Loucy (cell line): ENCODE results near the gene KLRK1.
"Not testable (repeated sequence)": the region's sequence is repeated elsewhere in the genome, so short reads cannot be mapped to it uniquely, and the experiment has no call there.

Source experiments
- H2AFZ ChIP-seq: fragments of 200-600 bp; sonication (generic); 2 replicates; pipeline ENCODE4 v1.6.0; 2016; ENCODE audit warnings: antibody characterized with exemption, mild to moderate bottlenecking, low read length, moderate library complexity
- H3F3A ChIP-seq: fragments of 200-600 bp; 2 replicates; pipeline ENCODE4 v1.6.0; 2016; ENCODE audit warnings: antibody characterized with exemption, low read depth, mild to moderate bottlenecking
- H3K27me3 ChIP-seq: fragments of 200-600 bp; sonication (generic); 2 replicates; pipeline ENCODE4 v1.6.1; 2014; ENCODE audit warnings: low read length, mild to moderate bottlenecking; ENCODE audit not compliant: insufficient read depth, poor library complexity, severe bottlenecking
- H3K36me3 ChIP-seq: fragments of 200-600 bp; sonication (generic); 2 replicates; pipeline ENCODE4 v1.6.1; 2016; ENCODE audit warnings: low read length; ENCODE audit not compliant: insufficient read depth
- H3K4me1 ChIP-seq: fragments of 200-600 bp; sonication (generic); 2 replicates; pipeline ENCODE4 v1.5.1; 2014; ENCODE audit warnings: low read length, mild to moderate bottlenecking; ENCODE audit not compliant: insufficient read depth, poor library complexity, severe bottlenecking
- H3K4me2 ChIP-seq: fragments of 200-600 bp; sonication (generic); 2 replicates; pipeline ENCODE4 v1.6.0; 2014; ENCODE audit warnings: antibody characterized with exemption, low read length, low read depth, mild to moderate bottlenecking; ENCODE audit not compliant: poor library complexity, severe bottlenecking
- H3K4me3 ChIP-seq: fragments of 200-600 bp; sonication (generic); 2 replicates; pipeline ENCODE4 v1.5.1; 2014; ENCODE audit warnings: low read length, mild to moderate bottlenecking, mixed read lengths; ENCODE audit not compliant: poor library complexity, severe bottlenecking
- H3K79me2 ChIP-seq: fragments of 200-600 bp; sonication (generic); 2 replicates; pipeline ENCODE4 v1.6.1; 2014; ENCODE audit warnings: low read length; ENCODE audit not compliant: insufficient read depth
- H3K9ac ChIP-seq: fragments of 200-600 bp; sonication (generic); 2 replicates; pipeline ENCODE4 v1.6.0; 2014; ENCODE audit warnings: mild to moderate bottlenecking, low read depth, low read length, moderate library complexity; ENCODE audit not compliant: poor library complexity, severe bottlenecking
- H3K9me2 ChIP-seq: fragments of 200-600 bp; sonication (generic); replicated peaks from 2 replicates; pipeline ENCODE4 v1.6.1; 2016; ENCODE audit warnings: low read depth, low read length, mixed read lengths
- H3K9me3 ChIP-seq: fragments of 200-600 bp; sonication (generic); 2 replicates; pipeline ENCODE4 v1.6.1; 2014; ENCODE audit warnings: mild to moderate bottlenecking, antibody characterized with exemption, low read length, low read depth; ENCODE audit not compliant: insufficient read depth
- H4K20me1 ChIP-seq: fragments of 200-600 bp; sonication (generic); 2 replicates; pipeline ENCODE4 v1.6.0; 2014; ENCODE audit warnings: antibody characterized with exemption, low read length, mild to moderate bottlenecking; ENCODE audit not compliant: insufficient read depth, poor library complexity, severe bottlenecking
- EZH2phosphoT487 ChIP-seq: fragments of 200-600 bp; IDR thresholded peaks from 2 replicates; pipeline ENCODE4 v1.6.1; 2018; ENCODE audit warnings: antibody characterized with exemption, mild to moderate bottlenecking, moderate library complexity, borderline replicate concordance
- TF ChIP-seq, protein P1 (sequence below): fragments of 200-600 bp; sonication (generic); conservative IDR thresholded peaks from 2 replicates; pipeline ENCODE4 v1.5.1; 2014; ENCODE audit warnings: mild to moderate bottlenecking, antibody characterized with exemption, low read length

KLRK1 gene

DNA sequence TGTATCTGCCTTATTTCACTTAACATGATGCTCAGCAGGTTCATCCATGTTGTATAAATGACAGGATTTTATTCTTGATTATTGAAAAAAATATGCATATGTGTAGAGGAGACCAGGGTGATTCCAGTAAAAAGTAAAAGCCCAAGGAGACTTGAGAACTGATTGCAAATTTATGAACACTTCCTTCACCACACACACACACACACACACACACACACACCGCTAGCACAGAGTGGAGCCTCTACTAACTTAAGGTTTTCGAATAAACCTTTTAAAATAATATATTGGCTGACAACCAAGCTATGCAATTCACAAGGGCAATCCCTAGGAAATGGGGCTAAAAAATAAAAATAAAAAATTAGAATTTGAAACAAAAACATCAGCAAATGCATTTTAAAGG lies 8.3 kb upstream of the KLRK1 start:
- Histone ChIP-seq H3K4me3 (no peak overlapping the region), H3K36me3 (no peaks in the 10 kb centered on the region), H3K4me2 (peak overlapping the region; percentile 25), H3K4me1 (peaks cover 36% of the 10 kb centered on the region), H3K9me3 (no peaks in the 10 kb centered on the region), H2AFZ (no peak overlapping the region), H3F3A (no peaks in the 10 kb centered on the region), H3K9me2 (no peaks in the 10 kb centered on the region), H4K20me1 (no peaks in the 10 kb centered on the region), H3K9ac (no peak overlapping the region), H3K79me2 (no peaks in the 10 kb centered on the region), H3K27me3 (no peaks in the 10 kb centered on the region)
- TF ChIP-seq EZH2phosphoT487, result no peak
- TF ChIP-seq, protein P1, sequence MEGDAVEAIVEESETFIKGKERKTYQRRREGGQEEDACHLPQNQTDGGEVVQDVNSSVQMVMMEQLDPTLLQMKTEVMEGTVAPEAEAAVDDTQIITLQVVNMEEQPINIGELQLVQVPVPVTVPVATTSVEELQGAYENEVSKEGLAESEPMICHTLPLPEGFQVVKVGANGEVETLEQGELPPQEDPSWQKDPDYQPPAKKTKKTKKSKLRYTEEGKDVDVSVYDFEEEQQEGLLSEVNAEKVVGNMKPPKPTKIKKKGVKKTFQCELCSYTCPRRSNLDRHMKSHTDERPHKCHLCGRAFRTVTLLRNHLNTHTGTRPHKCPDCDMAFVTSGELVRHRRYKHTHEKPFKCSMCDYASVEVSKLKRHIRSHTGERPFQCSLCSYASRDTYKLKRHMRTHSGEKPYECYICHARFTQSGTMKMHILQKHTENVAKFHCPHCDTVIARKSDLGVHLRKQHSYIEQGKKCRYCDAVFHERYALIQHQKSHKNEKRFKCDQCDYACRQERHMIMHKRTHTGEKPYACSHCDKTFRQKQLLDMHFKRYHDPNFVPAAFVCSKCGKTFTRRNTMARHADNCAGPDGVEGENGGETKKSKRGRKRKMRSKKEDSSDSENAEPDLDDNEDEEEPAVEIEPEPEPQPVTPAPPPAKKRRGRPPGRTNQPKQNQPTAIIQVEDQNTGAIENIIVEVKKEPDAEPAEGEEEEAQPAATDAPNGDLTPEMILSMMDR, result no peak

DNA sequence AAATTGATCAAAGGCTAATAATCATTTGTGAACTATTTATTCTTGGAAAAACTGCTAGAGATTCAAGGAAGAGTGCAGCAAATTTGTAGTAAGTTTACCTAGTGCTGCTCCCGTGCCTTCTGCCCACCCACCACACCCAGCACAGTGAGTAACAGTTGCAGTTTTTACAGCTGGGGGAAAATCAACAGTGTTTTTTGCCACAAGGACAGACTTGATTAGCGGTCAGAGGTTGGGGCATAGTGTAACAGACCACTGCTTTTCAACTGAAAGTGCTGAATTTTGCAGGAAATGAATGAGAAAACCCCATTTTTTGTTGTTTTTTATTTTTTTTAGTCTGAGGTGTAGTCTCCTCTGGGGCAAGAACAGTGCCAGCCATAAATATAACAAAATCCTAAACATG lies 7.5 kb upstream of the KLRK1 start:
- H2AFZ ChIP-seq, result no peak overlapping the region
- no peaks in the 10 kb centered on the region for H3K36me3 ChIP-seq
- H3K4me1 ChIP-seq, result peaks cover 44% of the 10 kb centered on the region
- no peaks in the 10 kb centered on the region for H3K27me3 ChIP-seq
- TF ChIP-seq, protein P1, result no peak
- TF ChIP-seq EZH2phosphoT487, result no peak
- H3K9ac ChIP-seq, result no peak overlapping the region
- H4K20me1 ChIP-seq, result no peaks in the 10 kb centered on the region
- H3K9me2 ChIP-seq, result no peaks in the 10 kb centered on the region
- H3K4me2 ChIP-seq, result peak overlapping the region; percentile 25
- no peaks in the 10 kb centered on the region for H3K79me2 ChIP-seq
- no peaks in the 10 kb centered on the region for H3K9me3 ChIP-seq
- H3F3A ChIP-seq, result no peaks in the 10 kb centered on the region
- no peak overlapping the region for H3K4me3 ChIP-seq

DNA sequence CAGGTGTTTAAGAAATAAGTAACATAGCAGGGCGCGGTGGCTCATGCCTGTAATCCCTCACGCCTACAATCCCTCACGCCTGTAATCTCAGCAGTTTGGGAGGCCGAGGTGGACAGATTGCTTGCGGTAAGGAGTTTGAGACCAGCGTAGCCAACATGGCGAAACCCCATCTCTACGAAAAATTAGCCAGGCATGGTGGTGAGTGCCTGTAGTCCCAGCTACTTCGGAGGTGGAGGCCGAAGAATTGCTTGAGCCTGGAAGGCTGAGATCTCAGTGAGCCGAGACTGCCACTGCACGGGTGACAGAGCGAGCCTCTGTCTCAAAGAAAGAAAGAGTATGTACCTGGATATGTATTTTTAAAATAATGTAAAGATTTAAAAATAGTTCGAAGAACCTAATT lies 6.3 kb upstream of the KLRK1 start:
- H4K20me1 ChIP-seq, H3K9ac ChIP-seq, H3K9me2 ChIP-seq, H3K79me2 ChIP-seq, H3F3A ChIP-seq, H3K9me3 ChIP-seq, H3K4me3 ChIP-seq, H2AFZ ChIP-seq, H3K36me3 ChIP-seq, H3K27me3 ChIP-seq: not testable (repeated sequence)
- Histone ChIP-seq H3K4me2 (peak overlapping the region; percentile 53), H3K4me1 (peaks cover 54% of the 10 kb centered on the region)

DNA sequence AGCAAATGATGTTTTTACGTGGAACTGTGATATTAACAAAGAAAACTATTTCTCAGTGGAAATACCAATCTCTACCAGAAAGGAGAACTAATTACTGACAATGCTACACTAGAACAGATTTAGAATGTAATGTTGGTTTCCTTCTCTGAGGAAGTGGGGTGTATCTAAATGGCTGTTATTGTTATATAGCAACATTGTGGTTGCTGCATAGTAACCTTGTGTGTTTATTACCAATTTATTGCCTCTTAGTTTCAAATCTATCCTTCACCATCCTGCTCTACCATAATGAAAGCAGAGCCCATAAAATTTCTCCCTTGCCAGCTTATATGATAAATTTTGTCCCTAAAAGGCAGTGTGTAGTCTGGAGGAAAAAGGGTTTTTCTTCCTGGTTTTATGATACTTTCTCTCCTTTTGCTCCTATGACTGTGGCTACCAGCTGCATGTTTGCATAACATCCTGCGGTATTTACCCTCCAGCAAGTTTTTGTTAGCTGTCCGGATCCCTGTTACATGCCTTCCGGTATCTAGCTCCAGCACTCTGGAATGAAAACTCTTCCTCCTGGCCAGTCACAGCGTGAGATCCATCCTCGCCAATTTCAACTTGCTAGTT lies 5.7 kb upstream of the KLRK1 start:
- H3K36me3 ChIP-seq, result no peaks in the 10 kb centered on the region
- no peaks in the 10 kb centered on the region for H3F3A ChIP-seq
- peak overlapping the region; percentile 53 for H3K4me2 ChIP-seq
- H2AFZ ChIP-seq, result no peak overlapping the region
- H4K20me1 ChIP-seq, result no peaks in the 10 kb centered on the region
- TF ChIP-seq, protein P1, result no peak
- no peak for TF ChIP-seq EZH2phosphoT487
- no peak overlapping the region for H3K9ac ChIP-seq
- no peaks in the 10 kb centered on the region for H3K9me3 ChIP-seq
- peaks cover 53% of the 10 kb centered on the region for H3K4me1 ChIP-seq
- peak overlapping the region; percentile 11 for H3K4me3 ChIP-seq
- H3K79me2 ChIP-seq, result no peaks in the 10 kb centered on the region
- H3K27me3 ChIP-seq, result no peaks in the 10 kb centered on the region
- no peaks in the 10 kb centered on the region for H3K9me2 ChIP-seq

DNA sequence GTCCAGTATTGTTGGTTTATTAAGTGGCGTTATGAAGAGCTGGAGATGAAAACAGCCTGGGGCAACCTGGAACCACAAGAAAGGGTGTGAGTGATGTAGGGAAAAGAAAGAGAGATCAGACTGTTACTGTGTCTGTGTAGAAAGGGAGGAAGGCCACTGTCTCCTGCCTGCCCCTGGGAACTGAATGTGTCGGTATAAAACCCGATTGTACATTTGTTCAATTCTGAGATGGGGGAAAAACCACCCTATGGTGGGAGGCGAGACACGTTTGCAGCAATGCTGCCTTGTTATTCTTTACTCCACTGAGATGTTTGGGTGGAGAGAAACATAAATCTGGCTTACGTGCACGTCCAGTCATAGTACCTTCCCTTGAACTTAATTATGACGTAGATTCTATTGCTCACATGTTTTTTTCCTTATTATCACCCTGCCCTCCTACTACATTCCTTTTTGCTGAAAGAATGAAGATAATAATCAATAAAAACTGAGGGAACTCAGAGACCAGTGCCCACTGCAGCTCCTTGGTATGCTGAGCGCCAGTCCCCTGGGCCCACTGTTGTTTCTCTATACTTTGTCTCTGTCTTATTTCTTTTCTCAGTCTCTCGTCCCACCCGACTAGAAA lies 4.8 kb upstream of the KLRK1 start:
- not testable (repeated sequence) for H3K9ac ChIP-seq, H3K9me2 ChIP-seq, H3F3A ChIP-seq, H4K20me1 ChIP-seq, H3K9me3 ChIP-seq, H2AFZ ChIP-seq, H3K27me3 ChIP-seq, H3K4me3 ChIP-seq, H3K36me3 ChIP-seq, H3K79me2 ChIP-seq
- H3K4me2 ChIP-seq, result peak overlapping the region; percentile 53
- H3K4me1 ChIP-seq, result peaks cover 53% of the 10 kb centered on the region
